ENCODE measurements around the gene MPP2. TPM values are rescaled to one million over a fixed set of nuclear protein-coding genes. Genes with fewer than 3 reads are reported as not detected.
"Not testable (repeated sequence)": the region's sequence is repeated elsewhere in the genome, so short reads cannot be mapped to it uniquely, and the experiment has no call there.

MPP2 gene
- total RNA-seq, 1 donor from 2014 or later, result 0.10 TPM

- DNase-seq (ENCODE audit: low spot score) (peak; percentile 93), ATAC-seq (peak; percentile 99)
These were observed 23.8 kb upstream of the MPP2 start for GRCh38 chr17:43931062-43931571.

- DNase-seq (ENCODE audit: low spot score), result no peak
- no peak for ATAC-seq
These were observed 21.3 kb upstream of the MPP2 start for GRCh38 chr17:43928609-43929008.

- DNase-seq (ENCODE audit: low spot score); ATAC-seq: not testable (repeated sequence)
These were observed 20.6 kb upstream of the MPP2 start for GRCh38 chr17:43927929-43928328.

- DNase-seq (ENCODE audit: low spot score), result no peak
- no peak for ATAC-seq
These were observed 19.9 kb upstream of the MPP2 start for GRCh38 chr17:43927060-43927864.

GRCh38 chr17:43924558-43924957 lies 17.2 kb upstream of the MPP2 start:
- no peak for ATAC-seq

GRCh38 chr17:43920500-43921095 lies 13.3 kb upstream of the MPP2 start:
- ATAC-seq, result no peak
- no peak for DNase-seq (ENCODE audit: low spot score)

More at GRCh38 chr17:43924558-43924957, 17.2 kb upstream of the MPP2 start:
- no peak for DNase-seq (ENCODE audit: low spot score)

- no peak for DNase-seq (ENCODE audit: low spot score)
- ATAC-seq, result no peak
These were observed 10.7 kb upstream of the MPP2 start for GRCh38 chr17:43918026-43918389.

- ATAC-seq (peak; percentile 85), DNase-seq (ENCODE audit: low spot score) (no peak)
These were observed 10.2 kb upstream of the MPP2 start for GRCh38 chr17:43917348-43918025.

GRCh38 chr17:43917016-43917347 lies 9.6 kb upstream of the MPP2 start:
- no peak for DNase-seq (ENCODE audit: low spot score)
- ATAC-seq, result no peak

- no peak for DNase-seq (ENCODE audit: low spot score)
- no peak for ATAC-seq
These were observed 9.0 kb upstream of the MPP2 start for GRCh38 chr17:43916385-43916784.

GRCh38 chr17:43915559-43915958 lies 8.2 kb upstream of the MPP2 start:
- no peak for ATAC-seq
- DNase-seq (ENCODE audit: low spot score), result no peak

GRCh38 chr17:43914451-43914850 lies 7.1 kb upstream of the MPP2 start:
- no peak for DNase-seq (ENCODE audit: low spot score)
- ATAC-seq, result no peak

GRCh38 chr17:43913584-43913983 lies 6.2 kb upstream of the MPP2 start:
- no peak for DNase-seq (ENCODE audit: low spot score)
- no peak for ATAC-seq

- ATAC-seq (no peak), DNase-seq (ENCODE audit: low spot score) (no peak)
These were observed 5.4 kb upstream of the MPP2 start for GRCh38 chr17:43912635-43913304.

- ATAC-seq, result no peak
- no peak for DNase-seq (ENCODE audit: low spot score)
These were observed 4.6 kb upstream of the MPP2 start for GRCh38 chr17:43911904-43912303.

GRCh38 chr17:43909537-43910231 lies 2.3 kb upstream of the MPP2 start:
- ATAC-seq (no peak), DNase-seq (ENCODE audit: low spot score) (no peak)

- DNase-seq (ENCODE audit: low spot score) (no peak), ATAC-seq (peak; percentile 13)
These were observed 824 bp upstream of the MPP2 start for GRCh38 chr17:43907998-43908721.

GRCh38 chr17:43906951-43907424 lies 348 bp downstream of the MPP2 start:
- no peak for DNase-seq (ENCODE audit: low spot score)

GRCh38 chr17:43905985-43906852 lies 1.1 kb downstream of the MPP2 start:
- ATAC-seq (peak; percentile 42), DNase-seq (ENCODE audit: low spot score) (peak; percentile 53)

More at GRCh38 chr17:43906951-43907424, 348 bp downstream of the MPP2 start:
- ATAC-seq, result no peak

Data from left lobe of liver (tissue), 2 donors.